ENCODE measurements around the gene RNF141.

DNA sequence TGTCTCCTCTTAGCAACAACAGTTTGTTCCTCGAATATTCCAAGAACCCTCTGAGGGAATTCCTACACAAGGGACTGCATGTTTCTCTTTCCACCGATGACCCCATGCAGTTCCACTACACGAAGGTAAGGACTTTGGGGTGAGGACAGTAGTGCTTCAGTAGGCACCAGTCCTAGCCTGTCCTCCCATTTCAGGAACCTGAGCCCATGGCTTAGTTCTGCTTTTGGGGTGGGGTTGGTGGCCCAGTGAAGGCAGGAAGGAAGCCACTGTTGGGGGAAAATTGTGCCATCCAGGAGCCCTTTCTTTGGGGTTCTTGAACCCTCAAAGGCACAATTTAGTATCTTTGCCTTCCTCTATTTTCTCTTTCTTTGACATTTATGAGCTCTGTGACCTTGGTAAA, 38.2 kb downstream of the RNF141 start:
- TF ChIP-seq EZH2 (IDR thresholded peaks at IDR 0.05; ENCODE audit: borderline replicate concordance, control insufficient read depth, low read depth, low read length) (no peak), DPF2 (IDR thresholded peaks at IDR 0.05) (no peak)

Data from GM12878 (cell line).